ENCODE measurements around the gene DESI2.

DESI2 gene

GRCh38 chr1:244652623-244653438, at the start of gene DESI2:
Gene DESI2, plus strand, starts transcription at chr1:244653126. Its CDS starts 188 bp downstream, at chr1:244653314.
- peak; percentile 98 for DNase-seq

GRCh38 chr1:244603498-244603897, 49.4 kb upstream of the DESI2 start:
- peak; percentile 29 for DNase-seq

GRCh38 chr1:244605835-244606370, 47.0 kb upstream of the DESI2 start:
- no peak for DNase-seq

GRCh38 chr1:244614113-244614836, 38.7 kb upstream of the DESI2 start:
- DNase-seq, result no peak

GRCh38 chr1:244614879-244615278, 38.0 kb upstream of the DESI2 start:
- no peak for DNase-seq

- no peak for DNase-seq
These were observed 37.6 kb upstream of the DESI2 start for GRCh38 chr1:244615301-244615700.

- DNase-seq, result no peak
These were observed 26.2 kb upstream of the DESI2 start for GRCh38 chr1:244626709-244627108.

GRCh38 chr1:244628789-244629188, 24.1 kb upstream of the DESI2 start:
- no peak for DNase-seq

- no peak for DNase-seq
These were observed 19.8 kb upstream of the DESI2 start for GRCh38 chr1:244633140-244633539.

- DNase-seq, result no peak
These were observed 18.4 kb upstream of the DESI2 start for GRCh38 chr1:244634546-244634945.

- no peak for DNase-seq
These were observed 16.3 kb upstream of the DESI2 start for GRCh38 chr1:244636488-244637259.

- no peak for DNase-seq
These were observed 13.4 kb upstream of the DESI2 start for GRCh38 chr1:244639561-244639960.

GRCh38 chr1:244640917-244641316, 12.0 kb upstream of the DESI2 start:
- no peak for DNase-seq

- no peak for DNase-seq
These were observed 10.4 kb upstream of the DESI2 start for GRCh38 chr1:244642526-244642925.

- DNase-seq, result no peak
These were observed 9.9 kb upstream of the DESI2 start for GRCh38 chr1:244642988-244643387.

- no peak for DNase-seq
These were observed 7.5 kb upstream of the DESI2 start for GRCh38 chr1:244645414-244645813.

- no peak for DNase-seq
These were observed 7.0 kb upstream of the DESI2 start for GRCh38 chr1:244645890-244646289.

- no peak for DNase-seq
These were observed 5.1 kb upstream of the DESI2 start for GRCh38 chr1:244647819-244648218.

GRCh38 chr1:244651956-244652622, 837 bp upstream of the DESI2 start:
- no peak for DNase-seq

- no peak for DNase-seq
These were observed 647 bp downstream of the DESI2 start for GRCh38 chr1:244653439-244654107.

- no peak for DNase-seq
These were observed 1.4 kb downstream of the DESI2 start for GRCh38 chr1:244654108-244655038.

Measured in NCI-H2171 (cell line).